Esophagus squamous epithelium (tissue), 5 donors: ENCODE results near the gene GNPDA1. TPM values are rescaled to one million over a fixed set of nuclear protein-coding genes. Genes with fewer than 3 reads are reported as not detected.

Experiments
- DNase-seq: peaks from one replicate; lab custom pipeline; 2025; lab: John Stamatoyannopoulos, UW
- H3K27ac ChIP-seq, 4 donors: fragments of 200-600 bp; sonication (generic); one replicate each; pipeline ENCODE4 v1.5.1; 2016 to 2019; ENCODE audit warnings: mild to moderate bottlenecking in 1 of 4
- H3K27me3 ChIP-seq, 4 donors: fragments of 200-600 bp; sonication (generic); 1 replicate in 3 of 4; 2 replicates in 1 of 4; pipeline versions ENCODE4 v1.5.1 to v1.6.0; 2017 to 2021; ENCODE audit warnings: antibody characterized with exemption in 1 of 4
- H3K36me3 ChIP-seq, 3 donors: fragments of 200-600 bp; sonication (generic); one replicate each; pipeline ENCODE4 v1.5.1; 2016 to 2019
- H3K4me1 ChIP-seq, 3 donors: fragments of 200-600 bp; sonication (generic); one replicate each; pipeline ENCODE4 v1.5.1; 2017 to 2019
- H3K4me3 ChIP-seq, 4 donors: fragments of 200-600 bp; sonication (generic); 1 replicate in 3 of 4; 2 replicates in 1 of 4; pipeline ENCODE4 v1.5.1; 2016 to 2019; ENCODE audit warnings: mild to moderate bottlenecking in 2 of 4, moderate library complexity in 1 of 4
- H3K9me3 ChIP-seq, 3 donors: fragments of 200-600 bp; sonication (generic); one replicate each; pipeline ENCODE4 v1.5.1; 2016 to 2019
- CTCF ChIP-seq, 6 experiments: fragments of 450-650 bp in 4 of 6; fragments of 200-600 bp in 2 of 6; sonication (generic) in 2 of 6; IDR thresholded peaks; one replicate each; pipeline ENCODE4 v1.5.1; 2016 to 2019; ENCODE audit warnings: antibody characterized with exemption in 6 of 6, mild to moderate bottlenecking in 4 of 6, moderate library complexity in 4 of 6
- POLR2A ChIP-seq, 4 donors: fragments of 450-650 bp; IDR thresholded peaks; one replicate each; pipeline ENCODE4 v1.6.1; 2017; ENCODE audit warnings: antibody characterized with exemption in 4 of 4, mild to moderate bottlenecking in 4 of 4, moderate library complexity in 3 of 4
- WGBS, 2 donors: methylation state at CpG; one replicate each; pipeline ENCODE4 v1.1.5; 2018; 5-methylcytosine and 5-hydroxymethylcytosine counted together
- intact Hi-C: fragments of 100-400 bp; cut with DNase I; formaldehyde crosslinking; loops from one replicate; pipeline ENCODE4 v1.15.0; 2022
- total RNA-seq, 4 donors: library from RNA; depleted of rRNA; stranded (reverse); fragments of >200 nt; gene quantifications; one replicate each; pipeline ENCODE4 v1.1.0, GENCODE V29; 2016
- donor health status: DM: yes; HTN: yes; CAD: no.

Gene GNPDA1
- total RNA-seq, 4 donors from 2014 or later = 12.3 to 42.6 (median 21.1) TPM

GRCh38 chr5:141961466-141961865 is 51.4 kb downstream of the GNPDA1 start:
- H3K27me3 ChIP-seq = no peaks in the 10 kb centered on the region
- H3K36me3 ChIP-seq = no peaks in the 10 kb centered on the region
- no peaks in the 10 kb centered on the region for H3K9me3 ChIP-seq
- peak overlapping the region in 1 of 4 donors; percentile 20 for H3K27ac ChIP-seq
- peaks cover 14 to 41% (median 17%) of the 10 kb centered on the region in 3 donors for H3K4me1 ChIP-seq
- DNase-seq = no peak
- H3K4me3 ChIP-seq = no peak overlapping the region
- TF ChIP-seq POLR2A (IDR thresholded peaks at IDR 0.05) = no peak
- no peak for TF ChIP-seq CTCF (IDR thresholded peaks at IDR 0.05)
- 87 to 93% methylated on average over 3 of the region's 3 CpGs for whole genome bisulfite sequencing, 2 donors
- intact Hi-C loops = loop anchor here (5.0 kb wide), 1 partner anchor 269 kb away; no protein-coding TSS in a partner anchor

DNA sequence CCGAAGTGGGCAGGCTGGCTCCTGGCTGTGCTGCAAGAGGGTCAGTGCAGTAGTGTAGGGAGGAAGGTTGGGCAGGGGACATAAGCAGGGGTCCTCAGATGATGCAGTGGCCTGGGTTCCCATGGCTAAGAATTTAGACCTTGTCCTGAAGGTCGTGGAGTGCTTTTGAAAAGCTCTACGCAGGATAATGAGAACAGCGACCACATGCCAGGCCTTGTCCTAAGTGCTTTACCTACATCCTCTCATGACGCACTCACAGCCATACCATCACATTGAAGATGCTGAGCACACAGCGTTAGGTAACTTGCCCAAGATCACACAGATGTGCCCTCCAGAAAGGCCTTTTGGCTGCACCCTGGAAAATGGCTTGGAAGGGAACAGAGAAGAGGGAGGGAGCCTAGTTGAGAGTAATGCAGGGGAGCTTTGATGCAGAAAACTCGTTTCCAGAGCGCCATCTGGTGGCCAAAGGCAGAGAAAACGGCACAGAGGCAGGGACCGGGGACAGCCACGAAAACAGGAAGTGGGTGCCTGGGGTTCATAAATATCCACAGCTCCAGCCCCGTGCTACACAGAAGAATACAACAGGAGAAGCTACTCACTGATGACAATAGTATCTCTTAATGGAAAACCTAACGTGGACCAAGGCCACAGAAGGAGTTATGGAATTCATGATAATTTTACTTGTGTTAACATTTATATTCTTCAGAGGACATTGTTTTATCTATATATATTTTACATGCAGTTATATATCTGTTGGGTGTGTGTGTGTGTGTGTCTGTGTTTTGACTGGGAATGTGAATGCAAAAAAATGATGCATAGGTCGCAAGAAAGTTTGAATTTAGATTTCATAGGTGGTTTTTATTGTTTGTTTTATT is 52.1 kb downstream of the GNPDA1 start:
- H3K9me3 ChIP-seq = no peaks in the 10 kb centered on the region
- H3K4me1 ChIP-seq = peaks cover 14 to 41% (median 17%) of the 10 kb centered on the region in 3 donors
- peak; percentile 58 for DNase-seq
- peak in 1 of 4 donors; percentile 11 for TF ChIP-seq POLR2A (IDR thresholded peaks at IDR 0.05)
- TF ChIP-seq CTCF (IDR thresholded peaks at IDR 0.05) = peak; percentile 84 to 95 (median 90)
- H3K4me3 ChIP-seq = no peak overlapping the region
- no peaks in the 10 kb centered on the region for H3K36me3 ChIP-seq
- intact Hi-C loops = loop anchor here (5.0 kb wide), 1 partner anchor 268 kb away; no protein-coding TSS in a partner anchor
- WGBS, 2 donors = 26 to 27% methylated on average over 14 of the region's 14 CpGs
- peak overlapping the region in 3 of 4 donors; percentile 20 to 45 (median 38) for H3K27ac ChIP-seq
- no peaks in the 10 kb centered on the region for H3K27me3 ChIP-seq

DNA sequence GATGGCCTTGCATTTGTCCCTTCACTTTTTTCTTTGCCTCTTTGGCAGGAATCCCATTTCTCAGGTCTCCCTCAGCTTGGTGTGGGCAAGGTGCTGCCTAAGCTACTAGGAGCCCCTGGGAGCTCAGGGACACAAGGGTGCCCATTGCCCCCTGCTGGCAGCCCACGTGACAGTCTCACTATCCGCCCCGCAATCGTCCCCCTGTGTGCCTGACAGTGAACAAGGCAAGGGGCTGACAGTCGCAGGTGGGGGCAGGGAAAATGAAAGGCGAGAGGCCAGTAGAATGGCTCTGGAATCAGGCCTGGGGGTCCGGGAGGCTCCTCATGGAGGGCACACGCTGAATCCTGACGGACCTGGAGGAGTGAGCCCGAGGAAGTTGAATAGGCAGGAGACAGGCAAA is 52.8 kb downstream of the GNPDA1 start:
- Histone ChIP-seq H3K4me1 (peaks cover 14 to 41% (median 17%) of the 10 kb centered on the region in 3 donors), H3K4me3 (no peak overlapping the region), H3K36me3 (no peaks in the 10 kb centered on the region), H3K27ac (peak overlapping the region in 2 of 4 donors; percentile 1 to 45), H3K9me3 (no peaks in the 10 kb centered on the region), H3K27me3 (no peaks in the 10 kb centered on the region)
- DNase-seq = no peak
- 74 to 80% methylated on average over 2 to 6 of the region's 10 CpGs for WGBS, 2 donors
- peak in 2 of 6 experiments; percentile 2 to 31 for TF ChIP-seq CTCF (IDR thresholded peaks at IDR 0.05)
- TF ChIP-seq POLR2A (IDR thresholded peaks at IDR 0.05) = no peak
- intact Hi-C loops = loop anchor here (5.0 kb wide), 1 partner anchor 268 kb away; no protein-coding TSS in a partner anchor

GRCh38 chr5:141958546-141959172 is 54.2 kb downstream of the GNPDA1 start:
- no peak for DNase-seq
- intact Hi-C loops = loop anchor here (10.0 kb wide), 1 partner anchor 74 kb away; no protein-coding TSS in a partner anchor

More at GRCh38 chr5:141958546-141959172, 54.2 kb downstream of the GNPDA1 start:
- H3K27me3 ChIP-seq = no peaks in the 10 kb centered on the region
- WGBS, 2 donors = 35 to 42% methylated on average over 7 of the region's 8 CpGs
- H3K4me3 ChIP-seq = no peak overlapping the region
- peaks cover 14 to 49% (median 17%) of the 10 kb centered on the region in 3 donors for H3K4me1 ChIP-seq
- H3K27ac ChIP-seq = peak overlapping the region in 3 of 4 donors; percentile 2 to 73 (median 58)
- no peaks in the 10 kb centered on the region for H3K36me3 ChIP-seq
- H3K9me3 ChIP-seq = no peaks in the 10 kb centered on the region
- TF ChIP-seq CTCF (IDR thresholded peaks at IDR 0.05) = no peak
